OCI-LY1 (cell line): Measurements from ENCODE around the gene ZNF438.

ENCODE experiments used
- H2AFZ ChIP-seq: fragments of 200-600 bp; sonication (generic), shearing (Covaris generic); 2 replicates; pipeline ENCODE4 v1.6.0; 2014; ENCODE audit warnings: antibody characterized with exemption, mild to moderate bottlenecking, low read length
- H3F3A ChIP-seq: fragments of 200-600 bp; sonication (generic), shearing (Covaris generic); 2 replicates; pipeline ENCODE4 v1.6.0; 2014; ENCODE audit warnings: mild to moderate bottlenecking, antibody characterized with exemption, low read length, moderate library complexity; ENCODE audit not compliant: insufficient read depth
- H3K27ac ChIP-seq: fragments of 200-600 bp; sonication (generic); 2 replicates; pipeline ENCODE4 v1.5.1; 2014; ENCODE audit warnings: low read length, mixed run types, mild to moderate bottlenecking, low read depth; ENCODE audit not compliant: poor library complexity, severe bottlenecking
- H3K27me3 ChIP-seq: fragments of 200-600 bp; sonication (generic); 2 replicates; pipeline ENCODE4 v1.6.0; 2014; ENCODE audit warnings: antibody characterized with exemption, mild to moderate bottlenecking, low read length, moderate library complexity; ENCODE audit not compliant: insufficient read depth
- H3K36me3 ChIP-seq: fragments of 200-600 bp; sonication (generic); 2 replicates; pipeline ENCODE4 v1.6.1; 2014; ENCODE audit warnings: mild to moderate bottlenecking, antibody characterized with exemption, low read length, moderate library complexity, mixed read lengths; ENCODE audit not compliant: insufficient read depth
- H3K4me1 ChIP-seq: fragments of 200-600 bp; sonication (generic); 2 replicates; pipeline ENCODE4 v1.5.1; 2014; ENCODE audit warnings: mild to moderate bottlenecking, low read length, moderate library complexity; ENCODE audit not compliant: insufficient read depth, severe bottlenecking
- H3K4me2 ChIP-seq: fragments of 200-600 bp; sonication (generic), shearing (Covaris generic); 2 replicates; pipeline ENCODE4 v1.6.1; 2014; ENCODE audit warnings: low read length
- H3K4me3 ChIP-seq: fragments of 200-600 bp; sonication (generic); 2 replicates; pipeline ENCODE4 v1.5.1; 2014; ENCODE audit warnings: low read length, low read depth, mild to moderate bottlenecking, mixed read lengths; ENCODE audit not compliant: poor library complexity, severe bottlenecking
- H3K79me2 ChIP-seq: fragments of 200-600 bp; shearing (Covaris generic); 2 replicates; pipeline ENCODE4 v1.6.1; 2016; ENCODE audit warnings: mixed run types, low read length, mixed read lengths; ENCODE audit not compliant: insufficient read depth
- H3K9ac ChIP-seq: fragments of 200-600 bp; sonication (generic), shearing (Covaris generic); 2 replicates; pipeline ENCODE4 v1.6.1; 2014; ENCODE audit warnings: mild to moderate bottlenecking, low read length, mixed read lengths
- H3K9me2 ChIP-seq: fragments of 200-600 bp; sonication (generic), shearing (Covaris generic); 2 replicates; pipeline ENCODE4 v1.6.1; 2014; ENCODE audit warnings: low read depth, mild to moderate bottlenecking, low read length, mixed read lengths
- H3K9me3 ChIP-seq: fragments of 200-600 bp; shearing (Covaris generic); 2 replicates; pipeline ENCODE4 v1.6.1; 2014; ENCODE audit warnings: low read length, mixed read lengths
- H4K20me1 ChIP-seq: fragments of 200-600 bp; sonication (generic), shearing (Covaris generic); 2 replicates; pipeline ENCODE4 v1.6.0; 2016; ENCODE audit warnings: mild to moderate bottlenecking, low read length; ENCODE audit not compliant: insufficient read depth
- EZH2 ChIP-seq: fragments of 200-600 bp; sonication (generic), shearing (Covaris generic); IDR thresholded peaks from 2 replicates; pipeline ENCODE4 v1.8.0; 2017; ENCODE audit warnings: borderline replicate concordance, mixed run types, mild to moderate bottlenecking, antibody characterized with exemption, low read length, moderate library complexity, mixed read lengths
- TF ChIP-seq, protein P1 (sequence below): fragments of 200-600 bp; sonication (generic), shearing (Covaris generic); IDR thresholded peaks from 2 replicates; pipeline ENCODE4 v1.5.1; 2017; ENCODE audit warnings: mild to moderate bottlenecking, antibody characterized with exemption, low read length, moderate library complexity, mixed read lengths

Gene ZNF438

GRCh38 chr10:30850776-30851175 lies 180.9 kb downstream of the ZNF438 start:
- peaks cover 7% of the 10 kb centered on the region; the same call in 1 of the 2 replicates for H3K27me3 ChIP-seq
- H3K27ac ChIP-seq, result no peak overlapping the region
- H3K9ac ChIP-seq, result no peak overlapping the region
- H2AFZ ChIP-seq, result no peak overlapping the region
- no peaks in the 10 kb centered on the region for H3K36me3 ChIP-seq
- no peaks in the 10 kb centered on the region for H3F3A ChIP-seq
- TF ChIP-seq EZH2, result no peak
- TF ChIP-seq, protein P1, sequence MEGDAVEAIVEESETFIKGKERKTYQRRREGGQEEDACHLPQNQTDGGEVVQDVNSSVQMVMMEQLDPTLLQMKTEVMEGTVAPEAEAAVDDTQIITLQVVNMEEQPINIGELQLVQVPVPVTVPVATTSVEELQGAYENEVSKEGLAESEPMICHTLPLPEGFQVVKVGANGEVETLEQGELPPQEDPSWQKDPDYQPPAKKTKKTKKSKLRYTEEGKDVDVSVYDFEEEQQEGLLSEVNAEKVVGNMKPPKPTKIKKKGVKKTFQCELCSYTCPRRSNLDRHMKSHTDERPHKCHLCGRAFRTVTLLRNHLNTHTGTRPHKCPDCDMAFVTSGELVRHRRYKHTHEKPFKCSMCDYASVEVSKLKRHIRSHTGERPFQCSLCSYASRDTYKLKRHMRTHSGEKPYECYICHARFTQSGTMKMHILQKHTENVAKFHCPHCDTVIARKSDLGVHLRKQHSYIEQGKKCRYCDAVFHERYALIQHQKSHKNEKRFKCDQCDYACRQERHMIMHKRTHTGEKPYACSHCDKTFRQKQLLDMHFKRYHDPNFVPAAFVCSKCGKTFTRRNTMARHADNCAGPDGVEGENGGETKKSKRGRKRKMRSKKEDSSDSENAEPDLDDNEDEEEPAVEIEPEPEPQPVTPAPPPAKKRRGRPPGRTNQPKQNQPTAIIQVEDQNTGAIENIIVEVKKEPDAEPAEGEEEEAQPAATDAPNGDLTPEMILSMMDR, result no peak
- no peak overlapping the region for H3K4me3 ChIP-seq
- H4K20me1 ChIP-seq, result no peaks in the 10 kb centered on the region
- no peaks in the 10 kb centered on the region for H3K4me1 ChIP-seq
- H3K9me2 ChIP-seq, result no peaks in the 10 kb centered on the region
- no peaks in the 10 kb centered on the region for H3K79me2 ChIP-seq
- no peak overlapping the region for H3K4me2 ChIP-seq
- H3K9me3 ChIP-seq, result no peaks in the 10 kb centered on the region

GRCh38 chr10:30849231-30850035 lies 182.2 kb downstream of the ZNF438 start:
- Histone ChIP-seq H3K36me3 (no peaks in the 10 kb centered on the region), H3K9ac (no peak overlapping the region), H3K27me3 (peaks cover 7% of the 10 kb centered on the region; the same call in 1 of the 2 replicates), H2AFZ (no peak overlapping the region), H3K79me2 (no peaks in the 10 kb centered on the region), H3K9me2 (no peaks in the 10 kb centered on the region), H3K27ac (no peak overlapping the region), H3K9me3 (no peaks in the 10 kb centered on the region), H4K20me1 (no peaks in the 10 kb centered on the region), H3F3A (no peaks in the 10 kb centered on the region), H3K4me3 (no peak overlapping the region), H3K4me2 (no peak overlapping the region), H3K4me1 (no peaks in the 10 kb centered on the region)
- TF ChIP-seq, protein P1, result no peak
- no peak for TF ChIP-seq EZH2

GRCh38 chr10:30848396-30849032 lies 183.2 kb downstream of the ZNF438 start:
- no peaks in the 10 kb centered on the region for H3F3A ChIP-seq
- no peaks in the 10 kb centered on the region for H3K9me2 ChIP-seq
- TF ChIP-seq, protein P1, result no peak
- TF ChIP-seq EZH2, result no peak
- no peaks in the 10 kb centered on the region for H3K9me3 ChIP-seq
- H3K27me3 ChIP-seq, result peaks cover 7% of the 10 kb centered on the region; the same call in 1 of the 2 replicates
- no peaks in the 10 kb centered on the region for H3K4me1 ChIP-seq
- H2AFZ ChIP-seq, result no peak overlapping the region
- no peaks in the 10 kb centered on the region for H3K36me3 ChIP-seq
- no peak overlapping the region for H3K4me3 ChIP-seq
- H3K4me2 ChIP-seq, result no peak overlapping the region
- H3K27ac ChIP-seq, result no peak overlapping the region
- H3K9ac ChIP-seq, result no peak overlapping the region
- H4K20me1 ChIP-seq, result no peaks in the 10 kb centered on the region
- no peaks in the 10 kb centered on the region for H3K79me2 ChIP-seq
